Stimulated activated effector memory CD8-positive, alpha-beta T cell treated with anti-CD3 and anti-CD28 coated beads, Interleukin-12 subunit alpha, Interleukin-12 subunit beta, amount 100 ng/mL, for 72 hours (primary cell): ENCODE results near the gene AUH.
"Not testable (repeated sequence)": the region's sequence is repeated elsewhere in the genome, so short reads cannot be mapped to it uniquely, and the experiment has no call there.

Source experiments
- ATAC-seq: fragments of 150-1000 bp; cut with Tn5 transposase; 2 replicates; pipeline ENCODE4 v1.10.0; 2021
- DNase-seq, 2 donors: peaks; one replicate each; pipeline ENCODE4 v3.0.0; 2021 to 2022; ENCODE audit warnings: low spot score in 2 of 2
- H3K27ac Mint-ChIP-seq: one replicate; pipeline ENCODE4 v1.8.0; 2022; ENCODE audit warnings: mild to moderate bottlenecking, mixed read lengths
- H3K36me3 Mint-ChIP-seq: one replicate; pipeline ENCODE4 v1.8.0; 2022; ENCODE audit warnings: mild to moderate bottlenecking, mixed read lengths
- H3K4me1 Mint-ChIP-seq: one replicate; pipeline ENCODE4 v1.8.0; 2022; ENCODE audit warnings: mixed read lengths
- H3K4me3 Mint-ChIP-seq: one replicate; pipeline ENCODE4 v1.8.0; 2022; ENCODE audit warnings: mild to moderate bottlenecking, mixed read lengths
- H3K9me3 Mint-ChIP-seq: one replicate; pipeline ENCODE4 v1.8.0; 2022; ENCODE audit warnings: mixed read lengths

The AUH gene

GRCh38 chr9:91391412-91391811, 29.7 kb upstream of the AUH start:
- H3K36me3 Mint-ChIP-seq = peaks cover 9% of the 10 kb centered on the region
- no peak for DNase-seq
- no peak overlapping the region for H3K27ac Mint-ChIP-seq
- no peaks in the 10 kb centered on the region for H3K9me3 Mint-ChIP-seq
- ATAC-seq = no peak
- H3K4me1 Mint-ChIP-seq = peaks cover 12% of the 10 kb centered on the region
- no peak overlapping the region for H3K4me3 Mint-ChIP-seq

DNA sequence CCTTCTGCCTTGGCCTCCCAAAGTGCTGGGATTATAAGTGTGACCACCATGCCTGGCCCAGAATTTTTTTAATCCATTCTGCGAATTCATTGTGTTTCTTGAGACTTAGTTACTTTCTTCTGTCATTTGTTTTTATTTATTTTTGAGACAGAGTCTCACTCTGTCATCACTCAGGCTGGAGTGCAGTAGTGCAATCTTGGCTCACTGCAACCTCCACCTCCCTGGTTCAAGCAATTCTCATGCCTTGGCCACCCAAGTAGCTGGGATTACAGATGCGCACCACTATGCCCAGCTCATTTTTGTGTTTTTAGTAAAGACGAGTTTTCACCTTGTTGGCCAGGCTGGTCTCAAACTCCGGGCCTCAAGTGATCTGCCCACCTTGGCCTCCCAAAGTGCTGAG, 28.0 kb upstream of the AUH start:
- ATAC-seq, H3K9me3 Mint-ChIP-seq, DNase-seq: not testable (repeated sequence)

GRCh38 chr9:91386765-91387164, 25.0 kb upstream of the AUH start:
- no peaks in the 10 kb centered on the region for H3K4me1 Mint-ChIP-seq
- H3K27ac Mint-ChIP-seq = no peak overlapping the region
- H3K4me3 Mint-ChIP-seq = no peak overlapping the region
- no peaks in the 10 kb centered on the region for H3K36me3 Mint-ChIP-seq
- DNase-seq = no peak
- no peak for ATAC-seq
- H3K9me3 Mint-ChIP-seq = no peaks in the 10 kb centered on the region

More for the DNA sequence above, 28.0 kb upstream of the AUH start:
- not testable (repeated sequence) for H3K36me3 Mint-ChIP-seq, H3K4me1 Mint-ChIP-seq, H3K4me3 Mint-ChIP-seq, H3K27ac Mint-ChIP-seq

- no peaks in the 10 kb centered on the region for H3K36me3 Mint-ChIP-seq
- H3K4me3 Mint-ChIP-seq = no peak overlapping the region
- H3K9me3 Mint-ChIP-seq = no peaks in the 10 kb centered on the region
- H3K4me1 Mint-ChIP-seq = no peaks in the 10 kb centered on the region
- DNase-seq (no peak), ATAC-seq (no peak)
- H3K27ac Mint-ChIP-seq = no peak overlapping the region
Observed at GRCh38 chr9:91384954-91385353, 23.2 kb upstream of the AUH start.

- no peaks in the 10 kb centered on the region for H3K4me1 Mint-ChIP-seq
- H3K9me3 Mint-ChIP-seq = no peaks in the 10 kb centered on the region
- DNase-seq = no peak
- no peak overlapping the region for H3K27ac Mint-ChIP-seq
- H3K4me3 Mint-ChIP-seq = no peak overlapping the region
- no peak for ATAC-seq
- no peaks in the 10 kb centered on the region for H3K36me3 Mint-ChIP-seq
Observed at GRCh38 chr9:91383577-91383976, 21.9 kb upstream of the AUH start.

DNA sequence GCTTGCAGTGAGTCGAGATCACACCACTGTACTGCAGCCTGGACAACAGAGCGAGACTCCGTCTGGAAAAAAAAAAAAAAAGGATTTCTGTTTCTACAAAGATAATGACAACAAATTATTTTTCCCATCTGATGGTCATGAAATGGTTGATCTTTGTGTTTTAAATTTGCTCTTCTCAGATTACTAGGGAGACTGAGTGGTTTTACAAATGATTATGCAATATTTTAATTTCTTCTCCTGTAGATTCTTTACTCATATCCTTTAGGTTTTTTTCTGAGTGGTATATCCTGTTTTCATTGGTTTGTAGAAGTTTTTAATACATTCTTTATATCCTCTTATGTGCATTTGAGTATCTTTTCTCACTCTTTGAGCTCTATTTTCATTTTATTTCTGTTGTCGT, 20.6 kb upstream of the AUH start:
- DNase-seq = no peak
- Mint-ChIP-seq H3K36me3 (no peaks in the 10 kb centered on the region), H3K9me3 (peaks cover 2% of the 10 kb centered on the region), H3K4me1 (no peaks in the 10 kb centered on the region), H3K4me3 (no peak overlapping the region), H3K27ac (no peak overlapping the region)
- ATAC-seq = no peak

- no peak for ATAC-seq
- no peak for DNase-seq
- H3K9me3 Mint-ChIP-seq = peaks cover 2% of the 10 kb centered on the region
- no peaks in the 10 kb centered on the region for H3K36me3 Mint-ChIP-seq
- H3K4me3 Mint-ChIP-seq = no peak overlapping the region
- peaks cover 11% of the 10 kb centered on the region for H3K4me1 Mint-ChIP-seq
- no peak overlapping the region for H3K27ac Mint-ChIP-seq
Observed at GRCh38 chr9:91379426-91379825, 17.7 kb upstream of the AUH start.

GRCh38 chr9:91378695-91379127, 17.0 kb upstream of the AUH start:
- H3K27ac Mint-ChIP-seq = no peak overlapping the region
- no peak for DNase-seq
- H3K4me3 Mint-ChIP-seq = no peak overlapping the region
- H3K9me3 Mint-ChIP-seq = peaks cover 2% of the 10 kb centered on the region
- no peak for ATAC-seq
- H3K4me1 Mint-ChIP-seq = peaks cover 11% of the 10 kb centered on the region
- H3K36me3 Mint-ChIP-seq = no peaks in the 10 kb centered on the region

DNA sequence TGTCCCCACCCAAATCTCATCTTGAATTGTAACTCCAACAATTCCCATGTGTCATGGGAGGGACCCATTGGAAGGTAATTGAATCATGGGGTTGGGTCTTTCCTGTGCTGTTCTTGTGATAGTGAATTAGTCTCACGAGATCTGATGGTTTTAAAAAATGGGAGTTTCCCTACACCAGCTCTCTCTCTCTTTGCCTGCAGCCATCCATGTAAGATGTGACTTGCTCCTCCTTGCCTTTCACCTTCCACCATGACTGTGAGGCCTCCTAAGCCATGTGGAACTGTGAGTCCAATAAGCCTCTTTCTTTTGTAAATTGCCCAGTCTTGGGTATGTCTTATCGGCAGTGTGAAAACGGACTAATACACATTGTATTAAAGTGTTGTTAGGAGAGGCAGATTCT, 16.3 kb upstream of the AUH start:
- H3K4me3 Mint-ChIP-seq, H3K27ac Mint-ChIP-seq, H3K9me3 Mint-ChIP-seq, H3K36me3 Mint-ChIP-seq, ATAC-seq, DNase-seq: not testable (repeated sequence)
- peaks cover 11% of the 10 kb centered on the region for H3K4me1 Mint-ChIP-seq

DNA sequence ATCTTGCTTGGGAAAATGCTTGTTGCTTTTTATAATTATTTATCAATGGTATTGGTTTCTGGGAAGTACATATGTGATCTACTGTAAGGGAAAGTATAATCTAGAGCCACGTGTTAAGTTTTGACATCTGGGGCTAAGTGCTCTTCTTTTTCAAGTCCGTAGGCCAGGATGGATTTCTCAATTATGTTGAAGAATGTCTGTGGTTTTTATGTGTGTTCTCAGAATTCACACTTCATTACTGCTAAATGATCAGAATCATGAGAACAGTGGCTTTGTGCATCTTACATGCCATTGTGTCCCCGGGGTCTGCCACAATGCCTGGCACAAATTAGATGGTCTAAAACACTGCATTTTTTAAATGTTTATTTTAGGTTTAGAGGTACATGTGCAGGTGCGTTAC, 14.5 kb upstream of the AUH start:
- no peak overlapping the region for H3K4me3 Mint-ChIP-seq
- peak; percentile 65 for ATAC-seq

GRCh38 chr9:91374939-91375338, 13.2 kb upstream of the AUH start:
- Mint-ChIP-seq H3K4me3 (no peak overlapping the region), H3K36me3 (no peaks in the 10 kb centered on the region), H3K4me1 (peaks cover 11% of the 10 kb centered on the region), H3K9me3 (peaks cover 2% of the 10 kb centered on the region), H3K27ac (no peak overlapping the region)
- ATAC-seq = no peak
- DNase-seq = no peak

More for the DNA sequence above, 14.5 kb upstream of the AUH start:
- no peak for DNase-seq
- Mint-ChIP-seq H3K36me3 (no peaks in the 10 kb centered on the region), H3K4me1 (peaks cover 11% of the 10 kb centered on the region), H3K9me3 (peaks cover 2% of the 10 kb centered on the region), H3K27ac (no peak overlapping the region)

- Mint-ChIP-seq H3K4me1 (peaks cover 11% of the 10 kb centered on the region), H3K4me3 (no peak overlapping the region), H3K36me3 (no peaks in the 10 kb centered on the region), H3K9me3 (no peaks in the 10 kb centered on the region), H3K27ac (no peak overlapping the region)
- ATAC-seq (no peak), DNase-seq (no peak)
Observed at GRCh38 chr9:91371894-91372293, 10.2 kb upstream of the AUH start.

GRCh38 chr9:91370006-91370405, 8.3 kb upstream of the AUH start:
- H3K4me3 Mint-ChIP-seq, H3K9me3 Mint-ChIP-seq, H3K36me3 Mint-ChIP-seq, ATAC-seq, DNase-seq, H3K27ac Mint-ChIP-seq, H3K4me1 Mint-ChIP-seq: not testable (repeated sequence)

- Mint-ChIP-seq H3K36me3 (peaks cover 17% of the 10 kb centered on the region), H3K27ac (no peak overlapping the region), H3K4me1 (peaks cover 25% of the 10 kb centered on the region), H3K4me3 (no peak overlapping the region), H3K9me3 (no peaks in the 10 kb centered on the region)
- DNase-seq = no peak
- no peak for ATAC-seq
Observed at GRCh38 chr9:91364702-91365101, 3.0 kb upstream of the AUH start.

GRCh38 chr9:91364005-91364404, 2.3 kb upstream of the AUH start:
- Mint-ChIP-seq H3K36me3 (peaks cover 24% of the 10 kb centered on the region), H3K9me3 (no peaks in the 10 kb centered on the region), H3K4me1 (peaks cover 32% of the 10 kb centered on the region), H3K27ac (no peak overlapping the region), H3K4me3 (no peak overlapping the region)
- DNase-seq = no peak
- ATAC-seq = no peak

DNA sequence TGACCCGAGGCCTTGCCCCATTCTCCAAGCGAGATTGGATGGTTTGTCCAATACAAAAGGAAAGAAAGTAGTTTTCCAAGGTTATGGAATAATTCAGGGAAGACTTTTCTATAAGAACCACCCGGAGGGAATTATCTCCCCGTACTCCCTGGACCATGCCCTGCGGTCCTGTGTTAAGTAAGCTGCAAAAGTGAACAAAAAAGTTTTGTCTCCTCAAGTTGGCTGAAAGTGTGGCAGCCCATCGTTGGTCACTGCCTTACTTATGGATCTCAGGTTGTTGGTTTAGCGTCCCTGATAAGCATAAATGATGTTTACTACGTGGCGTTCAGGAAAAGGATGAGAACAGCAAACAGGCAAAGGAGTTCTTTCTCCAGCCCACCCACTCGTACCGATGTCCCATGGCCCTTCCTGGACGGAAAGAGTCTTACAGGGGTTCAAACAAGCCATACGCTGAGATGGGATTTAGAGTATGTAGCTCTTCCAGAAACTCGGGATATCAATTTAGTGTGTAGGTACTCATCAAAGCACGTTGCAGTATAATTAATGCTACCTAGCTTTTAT, 413 bp upstream of the AUH start:
- peaks cover 42% of the 10 kb centered on the region for H3K36me3 Mint-ChIP-seq
- H3K9me3 Mint-ChIP-seq = no peaks in the 10 kb centered on the region
- DNase-seq = no peak
- peaks cover 50% of the 10 kb centered on the region for H3K4me1 Mint-ChIP-seq
- H3K4me3 Mint-ChIP-seq = peak overlapping the region; percentile 91
- ATAC-seq = no peak
- peak overlapping the region; percentile 92 for H3K27ac Mint-ChIP-seq
